SU-DHL-6 (cell line): ENCODE measurements around the gene ADAMTS15.
"Not testable (repeated sequence)": the region's sequence is repeated elsewhere in the genome, so short reads cannot be mapped to it uniquely, and the experiment has no call there.

ENCODE experiments used
- H2AFZ ChIP-seq: fragments of 200-600 bp; sonication (generic); 2 replicates; pipeline ENCODE4 v1.6.1; 2014; ENCODE audit warnings: low read depth, mild to moderate bottlenecking, moderate library complexity, mixed read lengths, antibody characterized with exemption, low read length; ENCODE audit not compliant: severe bottlenecking
- H3F3A ChIP-seq: fragments of 200-600 bp; shearing (Covaris generic); 2 replicates; pipeline ENCODE4 v1.6.0; 2016; ENCODE audit warnings: antibody characterized with exemption, mild to moderate bottlenecking; ENCODE audit not compliant: insufficient read depth
- H3K27ac ChIP-seq: fragments of 200-600 bp; sonication (generic); 2 replicates; pipeline ENCODE4 v1.5.1; 2016; ENCODE audit warnings: low read depth, mild to moderate bottlenecking, low read length, moderate library complexity, mixed read lengths
- H3K27me3 ChIP-seq: fragments of 200-600 bp; sonication (generic), shearing (Covaris generic); 2 replicates; pipeline ENCODE4 v1.6.0; 2014; ENCODE audit warnings: mild to moderate bottlenecking, low read length
- H3K36me3 ChIP-seq: fragments of 200-600 bp; sonication (generic); 2 replicates; pipeline ENCODE4 v1.6.1; 2014; ENCODE audit warnings: mild to moderate bottlenecking, low read length, mixed read lengths
- H3K4me2 ChIP-seq: fragments of 300-600, 200-600 bp; shearing (Covaris generic), sonication (generic); 2 replicates; pipeline ENCODE4 v1.6.0; 2014; ENCODE audit warnings: low read length, low read depth, mild to moderate bottlenecking; ENCODE audit not compliant: poor library complexity, severe bottlenecking
- H3K4me3 ChIP-seq: fragments of 200-600 bp; sonication (generic); 2 replicates; pipeline ENCODE4 v1.5.1; 2014; ENCODE audit warnings: antibody characterized with exemption, low read length, mild to moderate bottlenecking, mixed read lengths; ENCODE audit not compliant: insufficient read depth, poor library complexity, severe bottlenecking
- H3K79me2 ChIP-seq: fragments of 200-600 bp; sonication (generic); 2 replicates; pipeline ENCODE4 v1.6.1; 2014; ENCODE audit warnings: mild to moderate bottlenecking, low read length, moderate library complexity; ENCODE audit not compliant: insufficient read depth
- H3K9ac ChIP-seq: fragments of 200-600 bp; sonication (generic); 2 replicates; pipeline ENCODE4 v1.7.0; 2014; ENCODE audit warnings: mild to moderate bottlenecking, low read length
- H3K9me2 ChIP-seq: fragments of 200-600 bp; sonication (generic); replicated peaks from 2 replicates; pipeline ENCODE4 v1.6.1; 2014; ENCODE audit warnings: low read length; ENCODE audit not compliant: insufficient read depth
- H3K9me3 ChIP-seq: fragments of 200-600 bp; sonication (generic); 2 replicates; pipeline ENCODE4 v1.6.1; 2014; ENCODE audit warnings: low read length, mixed read lengths; ENCODE audit not compliant: insufficient read depth
- H4K20me1 ChIP-seq: fragments of 200-600 bp; sonication (generic); 2 replicates; pipeline ENCODE4 v1.6.1; 2014; ENCODE audit warnings: low read depth, mild to moderate bottlenecking, antibody characterized with exemption, low read length, moderate library complexity, mixed read lengths
- EZH2phosphoT487 ChIP-seq: fragments of 200-600 bp; sonication (generic), shearing (Covaris generic); conservative IDR thresholded peaks from 2 replicates; pipeline ENCODE4 v1.6.1; 2018; ENCODE audit warnings: mild to moderate bottlenecking, antibody characterized with exemption, low read length, moderate library complexity, mixed read lengths
- TF ChIP-seq, protein P1 (sequence below): fragments of 200-600 bp; sonication (generic); IDR thresholded peaks from one replicate; pipeline ENCODE4 v1.5.1; 2017; ENCODE audit warnings: antibody characterized with exemption, mild to moderate bottlenecking, low read length, moderate library complexity; ENCODE audit not compliant: insufficient read depth, poor library complexity, severe bottlenecking

Gene ADAMTS15

GRCh38 chr11:130437848-130438247 lies 10.6 kb upstream of the ADAMTS15 start:
- no peaks in the 10 kb centered on the region for H4K20me1 ChIP-seq
- no peaks in the 10 kb centered on the region for H3K9me3 ChIP-seq
- H3K27ac ChIP-seq = no peak overlapping the region
- no peak overlapping the region for H3K4me3 ChIP-seq
- no peak for TF ChIP-seq EZH2phosphoT487
- TF ChIP-seq, protein P1, sequence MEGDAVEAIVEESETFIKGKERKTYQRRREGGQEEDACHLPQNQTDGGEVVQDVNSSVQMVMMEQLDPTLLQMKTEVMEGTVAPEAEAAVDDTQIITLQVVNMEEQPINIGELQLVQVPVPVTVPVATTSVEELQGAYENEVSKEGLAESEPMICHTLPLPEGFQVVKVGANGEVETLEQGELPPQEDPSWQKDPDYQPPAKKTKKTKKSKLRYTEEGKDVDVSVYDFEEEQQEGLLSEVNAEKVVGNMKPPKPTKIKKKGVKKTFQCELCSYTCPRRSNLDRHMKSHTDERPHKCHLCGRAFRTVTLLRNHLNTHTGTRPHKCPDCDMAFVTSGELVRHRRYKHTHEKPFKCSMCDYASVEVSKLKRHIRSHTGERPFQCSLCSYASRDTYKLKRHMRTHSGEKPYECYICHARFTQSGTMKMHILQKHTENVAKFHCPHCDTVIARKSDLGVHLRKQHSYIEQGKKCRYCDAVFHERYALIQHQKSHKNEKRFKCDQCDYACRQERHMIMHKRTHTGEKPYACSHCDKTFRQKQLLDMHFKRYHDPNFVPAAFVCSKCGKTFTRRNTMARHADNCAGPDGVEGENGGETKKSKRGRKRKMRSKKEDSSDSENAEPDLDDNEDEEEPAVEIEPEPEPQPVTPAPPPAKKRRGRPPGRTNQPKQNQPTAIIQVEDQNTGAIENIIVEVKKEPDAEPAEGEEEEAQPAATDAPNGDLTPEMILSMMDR = no peak
- H3K9ac ChIP-seq = no peak overlapping the region
- no peak overlapping the region for H3K4me2 ChIP-seq
- H3K79me2 ChIP-seq = no peaks in the 10 kb centered on the region
- H3F3A ChIP-seq = no peaks in the 10 kb centered on the region
- H2AFZ ChIP-seq = no peak overlapping the region
- no peaks in the 10 kb centered on the region for H3K27me3 ChIP-seq
- H3K9me2 ChIP-seq = no peaks in the 10 kb centered on the region
- no peaks in the 10 kb centered on the region for H3K36me3 ChIP-seq

DNA sequence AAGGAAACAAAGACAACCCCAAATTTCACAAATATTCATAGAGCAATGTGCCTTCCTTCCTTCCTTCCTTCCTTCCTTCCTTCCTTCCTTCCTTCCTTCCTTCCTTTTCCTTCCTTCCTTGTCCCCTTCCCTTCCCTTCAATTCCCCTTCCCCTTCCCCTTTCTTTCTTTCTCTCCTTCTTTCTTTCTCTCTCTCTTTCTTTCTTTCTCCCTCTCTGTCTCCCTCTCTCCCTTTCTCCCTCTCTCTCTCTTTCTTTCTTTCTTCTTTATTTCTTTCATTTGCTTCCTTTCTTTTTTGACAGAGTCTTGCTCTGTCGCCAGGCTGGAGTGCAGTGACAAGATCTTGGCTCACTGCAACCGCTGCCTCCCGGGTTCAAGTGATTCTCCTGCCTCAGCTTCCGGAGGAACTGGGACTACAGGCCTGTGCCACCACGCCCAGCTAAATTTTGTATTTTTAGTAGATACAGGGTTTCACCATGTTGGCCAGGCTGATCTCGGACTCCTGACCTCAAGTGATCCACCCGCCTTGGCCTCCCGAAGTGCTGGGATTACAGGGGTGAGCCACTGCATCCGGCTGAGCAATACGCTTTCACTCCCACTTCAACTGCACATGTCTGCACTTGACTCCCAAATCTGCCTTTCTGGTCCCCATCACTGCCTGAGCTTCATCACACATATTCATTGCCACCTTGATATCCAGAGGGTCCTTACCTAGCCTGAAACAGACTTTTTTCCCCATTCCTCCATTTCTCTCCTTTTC lies 9.9 kb upstream of the ADAMTS15 start:
- H3K4me2 ChIP-seq, H3K9me3 ChIP-seq, H3K9ac ChIP-seq, H3K27ac ChIP-seq, H2AFZ ChIP-seq, H3K27me3 ChIP-seq, H4K20me1 ChIP-seq, H3K36me3 ChIP-seq, H3K4me3 ChIP-seq, H3F3A ChIP-seq, H3K79me2 ChIP-seq, H3K9me2 ChIP-seq: not testable (repeated sequence)

GRCh38 chr11:130439160-130439519 lies 9.3 kb upstream of the ADAMTS15 start:
- Histone ChIP-seq H3K27ac (no peak overlapping the region), H3K4me3 (no peak overlapping the region), H3K9ac (no peak overlapping the region), H2AFZ (no peak overlapping the region), H3K9me3 (no peaks in the 10 kb centered on the region), H3K9me2 (no peaks in the 10 kb centered on the region), H3K36me3 (no peaks in the 10 kb centered on the region), H3K4me2 (no peak overlapping the region), H3F3A (no peaks in the 10 kb centered on the region), H3K79me2 (no peaks in the 10 kb centered on the region), H3K27me3 (no peaks in the 10 kb centered on the region), H4K20me1 (no peaks in the 10 kb centered on the region)
- no peak for TF ChIP-seq EZH2phosphoT487
- TF ChIP-seq, protein P1 = no peak

DNA sequence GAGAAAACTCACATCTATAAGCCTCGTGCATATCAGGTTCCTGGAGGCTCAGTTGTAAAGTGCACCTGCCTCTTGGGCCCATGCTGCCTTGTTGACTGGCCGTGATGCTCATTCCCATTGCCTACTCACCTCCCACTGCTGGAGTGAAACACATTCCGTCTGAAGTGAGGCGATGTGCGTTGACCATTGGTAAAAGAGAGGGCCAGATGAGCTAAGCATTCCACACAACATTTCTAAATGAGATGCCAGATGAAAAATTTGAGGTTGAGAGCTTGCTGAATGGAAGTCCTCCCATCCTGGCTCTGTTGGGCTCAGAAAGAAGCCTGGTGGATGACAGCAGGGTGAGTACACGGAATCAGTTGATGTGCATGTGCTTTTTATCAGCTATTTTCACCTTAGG lies 8.6 kb upstream of the ADAMTS15 start:
- H4K20me1 ChIP-seq = no peaks in the 10 kb centered on the region
- H3K79me2 ChIP-seq = no peaks in the 10 kb centered on the region
- H2AFZ ChIP-seq = no peak overlapping the region
- H3K4me3 ChIP-seq = no peak overlapping the region
- no peak overlapping the region for H3K27ac ChIP-seq
- TF ChIP-seq EZH2phosphoT487 = no peak
- TF ChIP-seq, protein P1 = no peak
- no peak overlapping the region for H3K9ac ChIP-seq
- H3K9me3 ChIP-seq = no peaks in the 10 kb centered on the region
- H3F3A ChIP-seq = no peaks in the 10 kb centered on the region
- H3K9me2 ChIP-seq = no peaks in the 10 kb centered on the region
- no peaks in the 10 kb centered on the region for H3K36me3 ChIP-seq
- no peak overlapping the region for H3K4me2 ChIP-seq
- no peaks in the 10 kb centered on the region for H3K27me3 ChIP-seq
